Measurements from ENCODE around the gene APOO.
"Not testable (repeated sequence)": the region's sequence is repeated elsewhere in the genome, so short reads cannot be mapped to it uniquely, and the experiment has no call there.

DNA sequence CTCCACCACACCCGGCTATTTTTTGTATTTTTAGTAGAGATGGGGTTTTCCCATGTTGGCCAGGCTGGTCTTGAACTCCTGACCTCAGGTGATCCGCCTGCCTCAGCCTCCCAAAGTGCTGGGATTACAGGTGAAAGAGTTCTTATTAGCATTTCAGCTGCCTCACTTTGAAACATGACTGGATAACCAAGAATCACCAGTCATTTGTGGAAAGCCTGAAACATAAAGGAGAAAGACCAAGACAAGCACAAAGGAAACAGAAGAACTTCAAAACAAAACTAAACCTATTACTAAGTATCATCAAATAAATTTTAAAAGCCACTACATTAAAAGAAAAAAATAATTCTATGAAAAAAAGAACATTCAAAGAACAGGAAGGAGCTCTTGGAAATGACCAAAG, 45.8 kb downstream of the APOO start:
- TF ChIP-seq, protein P1, sequence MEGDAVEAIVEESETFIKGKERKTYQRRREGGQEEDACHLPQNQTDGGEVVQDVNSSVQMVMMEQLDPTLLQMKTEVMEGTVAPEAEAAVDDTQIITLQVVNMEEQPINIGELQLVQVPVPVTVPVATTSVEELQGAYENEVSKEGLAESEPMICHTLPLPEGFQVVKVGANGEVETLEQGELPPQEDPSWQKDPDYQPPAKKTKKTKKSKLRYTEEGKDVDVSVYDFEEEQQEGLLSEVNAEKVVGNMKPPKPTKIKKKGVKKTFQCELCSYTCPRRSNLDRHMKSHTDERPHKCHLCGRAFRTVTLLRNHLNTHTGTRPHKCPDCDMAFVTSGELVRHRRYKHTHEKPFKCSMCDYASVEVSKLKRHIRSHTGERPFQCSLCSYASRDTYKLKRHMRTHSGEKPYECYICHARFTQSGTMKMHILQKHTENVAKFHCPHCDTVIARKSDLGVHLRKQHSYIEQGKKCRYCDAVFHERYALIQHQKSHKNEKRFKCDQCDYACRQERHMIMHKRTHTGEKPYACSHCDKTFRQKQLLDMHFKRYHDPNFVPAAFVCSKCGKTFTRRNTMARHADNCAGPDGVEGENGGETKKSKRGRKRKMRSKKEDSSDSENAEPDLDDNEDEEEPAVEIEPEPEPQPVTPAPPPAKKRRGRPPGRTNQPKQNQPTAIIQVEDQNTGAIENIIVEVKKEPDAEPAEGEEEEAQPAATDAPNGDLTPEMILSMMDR (IDR thresholded peaks at IDR 0.05): not testable (repeated sequence)
- TF ChIP-seq CBX2 (IDR thresholded peaks at IDR 0.05; ENCODE audit: borderline replicate concordance, low read depth); JUN (IDR thresholded peaks at IDR 0.05); MYC (IDR thresholded peaks at IDR 0.05; ENCODE audit: borderline replicate concordance, low read length); RCOR1 (IDR thresholded peaks at IDR 0.05; ENCODE audit: low read depth, low read length); GATA3 (IDR thresholded peaks at IDR 0.05; ENCODE audit: borderline replicate concordance); RAD21 (conservative IDR thresholded peaks at IDR 0.05 in 1 of 2, IDR thresholded peaks at IDR 0.05 in 1 of 2); POLR2A (IDR thresholded peaks at IDR 0.05; ENCODE audit: low read length): not testable (repeated sequence)
